Inferior parietal cortex (tissue), 1 donor: Measurements from ENCODE around the gene PTP4A2.

ENCODE experiments used
- DNase-seq: peaks from one replicate; pipeline ENCODE4 v3.0.0-alpha.2; 2016; ENCODE audit errors: extremely low spot score

The PTP4A2 gene

GRCh38 chr1:31860581-31860980, 77.6 kb downstream of the PTP4A2 start:
- DNase-seq, result peak; percentile 30

DNA sequence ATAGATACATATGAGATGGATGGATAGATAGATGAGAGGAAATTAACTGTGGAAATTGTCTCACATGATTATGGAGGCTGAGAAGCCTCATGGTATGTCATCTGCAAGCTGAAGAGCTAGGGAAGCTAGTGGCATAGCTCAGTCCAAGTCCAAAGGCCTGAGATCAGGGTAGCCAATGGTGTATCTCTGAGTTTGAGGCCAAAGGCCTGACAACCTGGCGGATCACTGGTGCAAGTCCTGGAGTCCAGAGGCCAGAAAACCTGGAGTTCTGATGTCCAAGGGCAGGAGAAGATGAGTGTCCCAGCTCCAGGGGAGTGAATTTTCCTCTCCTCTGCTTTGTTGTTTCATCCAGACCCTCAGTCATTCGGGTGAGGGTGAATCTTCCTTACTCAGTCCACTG, 78.4 kb downstream of the PTP4A2 start:
- DNase-seq, result no peak

- DNase-seq, result no peak
Measured at GRCh38 chr1:31859044-31859443, 79.1 kb downstream of the PTP4A2 start.

- no peak for DNase-seq
Measured at GRCh38 chr1:31857863-31858262, 80.3 kb downstream of the PTP4A2 start.
